DMS 273 (cell line): ENCODE measurements around the gene MAPKAP1.

Source experiments
- DNase-seq: peaks from one replicate; lab custom pipeline; 2025; ENCODE audit not compliant: unreplicated experiment; lab: John Stamatoyannopoulos, UW

MAPKAP1 gene

GRCh38 chr9:125646217-125646616 lies 60.8 kb downstream of the MAPKAP1 start:
- DNase-seq, result no peak

- no peak for DNase-seq
Observed at GRCh38 chr9:125644819-125645507, 62.0 kb downstream of the MAPKAP1 start.

GRCh38 chr9:125642311-125642710 lies 64.7 kb downstream of the MAPKAP1 start:
- no peak for DNase-seq

- no peak for DNase-seq
Observed at GRCh38 chr9:125639057-125639456, 68.0 kb downstream of the MAPKAP1 start.

- DNase-seq, result no peak
Observed at GRCh38 chr9:125638239-125639045, 68.6 kb downstream of the MAPKAP1 start.

- no peak for DNase-seq
Observed at GRCh38 chr9:125637241-125637640, 69.8 kb downstream of the MAPKAP1 start.

GRCh38 chr9:125635888-125636287 lies 71.1 kb downstream of the MAPKAP1 start:
- DNase-seq, result peak; percentile 28

- DNase-seq, result no peak
Observed at GRCh38 chr9:125634040-125634717, 72.8 kb downstream of the MAPKAP1 start.

GRCh38 chr9:125633116-125633745 lies 73.8 kb downstream of the MAPKAP1 start:
- no peak for DNase-seq

- no peak for DNase-seq
Observed at GRCh38 chr9:125632321-125633115, 74.5 kb downstream of the MAPKAP1 start.

- peak; percentile 67 for DNase-seq
Observed at GRCh38 chr9:125631391-125632085, 75.5 kb downstream of the MAPKAP1 start.

GRCh38 chr9:125630436-125630835 lies 76.6 kb downstream of the MAPKAP1 start:
- DNase-seq, result no peak

GRCh38 chr9:125629446-125629845 lies 77.6 kb downstream of the MAPKAP1 start:
- DNase-seq, result no peak

- DNase-seq, result no peak
Observed at GRCh38 chr9:125626187-125626586, 80.8 kb downstream of the MAPKAP1 start.

GRCh38 chr9:125621170-125621569 lies 85.8 kb downstream of the MAPKAP1 start:
- DNase-seq, result no peak

- DNase-seq, result no peak
Observed at GRCh38 chr9:125620216-125620615, 86.8 kb downstream of the MAPKAP1 start.

GRCh38 chr9:125617087-125617486 lies 89.9 kb downstream of the MAPKAP1 start:
- no peak for DNase-seq

- DNase-seq, result no peak
Observed at GRCh38 chr9:125613141-125613540, 93.9 kb downstream of the MAPKAP1 start.

GRCh38 chr9:125612616-125613015 lies 94.4 kb downstream of the MAPKAP1 start:
- DNase-seq, result no peak
